HG03354 (cell line): ENCODE results near the gene ARPP21.

Source experiments
- ATAC-seq: cut with Tn5 transposase; IDR thresholded peaks from one replicate; pipeline ENCODE4 v1.9.1; 2021; ENCODE audit warnings: mild to moderate bottlenecking; ENCODE audit not compliant: unreplicated experiment, poor library complexity, severe bottlenecking

ARPP21 gene

DNA sequence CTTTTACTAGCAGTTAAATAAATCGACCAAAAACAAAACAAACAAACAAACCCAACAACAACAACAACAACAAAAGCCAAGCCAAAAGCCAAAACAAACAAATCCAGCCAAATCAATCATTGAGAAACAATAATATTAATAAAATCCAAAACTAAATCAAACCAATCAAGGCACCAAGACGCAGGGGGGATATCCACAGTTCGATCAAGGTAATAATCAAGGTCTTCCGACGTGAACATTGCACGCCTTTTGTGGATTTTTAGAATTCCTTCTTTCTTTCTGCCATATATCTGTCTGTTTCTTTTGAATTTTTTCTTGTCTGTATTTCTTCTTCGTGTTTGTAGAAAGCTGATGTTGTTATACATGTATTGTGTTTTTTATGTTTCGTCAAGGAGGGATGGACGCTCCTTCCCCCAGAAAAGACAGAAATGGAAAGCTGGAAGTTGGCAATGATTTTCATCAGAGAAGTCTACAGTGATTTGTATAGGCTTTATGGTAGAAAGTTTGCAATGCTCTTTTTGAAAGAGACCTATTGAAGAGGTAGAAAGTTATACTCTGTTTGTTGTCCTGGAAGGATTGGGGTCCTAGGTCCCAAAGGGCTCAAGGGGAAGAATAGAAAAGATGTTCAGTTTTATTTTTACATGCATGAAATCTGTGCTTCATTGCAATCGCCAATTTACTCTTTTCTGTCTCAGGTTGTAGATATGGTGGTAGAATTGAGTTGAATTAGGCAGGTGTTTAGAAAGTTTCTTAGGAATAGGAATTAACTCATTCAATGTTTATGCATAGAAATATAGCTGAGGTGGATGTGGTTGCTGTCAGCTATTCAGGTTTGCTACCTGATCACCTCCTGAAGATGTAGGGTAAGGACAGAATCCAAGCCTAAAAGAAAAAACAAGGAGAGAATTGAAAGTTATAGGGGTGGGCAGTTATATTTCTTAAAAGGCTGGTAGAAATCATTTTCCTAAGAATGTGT is 1.2 kb downstream of the ARPP21 start:
- no peak for ATAC-seq

DNA sequence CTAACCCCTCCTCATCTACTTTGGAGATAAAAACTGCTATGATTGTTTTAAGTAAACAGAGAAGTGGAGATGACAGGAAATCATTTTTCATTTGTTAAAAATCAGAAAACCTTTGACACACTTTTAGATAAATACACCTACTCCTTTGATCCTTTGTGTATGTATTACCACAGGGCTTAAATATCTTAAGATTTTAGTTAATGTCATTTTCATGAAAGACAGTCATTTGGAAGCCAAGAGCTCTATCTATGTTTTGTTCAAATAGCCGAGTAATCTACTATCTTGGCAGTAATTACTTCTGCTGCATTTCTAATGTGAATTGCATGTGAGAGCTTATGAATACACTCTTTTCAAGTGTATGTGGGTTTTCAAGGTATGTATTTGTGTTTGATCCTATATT is 2.0 kb downstream of the ARPP21 start:
- no peak for ATAC-seq

DNA sequence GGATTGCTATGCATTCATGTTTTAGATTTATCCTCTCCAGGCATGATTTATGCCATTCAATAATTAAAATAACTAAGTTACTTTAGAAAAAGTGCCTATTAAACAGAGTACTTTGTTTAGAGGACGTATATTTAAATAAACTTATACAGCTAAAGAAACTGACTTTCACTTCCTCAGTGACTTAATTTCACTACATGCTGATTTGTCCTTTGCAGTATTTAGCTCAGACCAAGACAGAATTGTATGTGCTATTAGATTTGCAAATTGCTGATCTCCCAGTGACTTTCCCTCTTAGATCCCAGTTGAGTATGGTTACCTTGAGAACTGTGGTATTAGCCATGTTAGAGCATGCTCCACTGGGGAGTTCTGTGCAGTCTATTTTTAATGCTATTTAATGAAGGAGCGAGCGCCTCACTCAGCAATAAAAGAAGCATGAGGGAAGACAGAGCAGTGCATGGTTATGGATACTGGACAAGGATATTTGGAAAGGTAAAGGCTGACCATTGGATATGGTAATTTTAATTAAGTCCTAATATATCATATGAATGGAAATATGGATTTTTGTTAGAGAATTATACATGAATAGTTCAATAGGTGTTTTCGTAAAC is 2.7 kb downstream of the ARPP21 start:
- no peak for ATAC-seq

DNA sequence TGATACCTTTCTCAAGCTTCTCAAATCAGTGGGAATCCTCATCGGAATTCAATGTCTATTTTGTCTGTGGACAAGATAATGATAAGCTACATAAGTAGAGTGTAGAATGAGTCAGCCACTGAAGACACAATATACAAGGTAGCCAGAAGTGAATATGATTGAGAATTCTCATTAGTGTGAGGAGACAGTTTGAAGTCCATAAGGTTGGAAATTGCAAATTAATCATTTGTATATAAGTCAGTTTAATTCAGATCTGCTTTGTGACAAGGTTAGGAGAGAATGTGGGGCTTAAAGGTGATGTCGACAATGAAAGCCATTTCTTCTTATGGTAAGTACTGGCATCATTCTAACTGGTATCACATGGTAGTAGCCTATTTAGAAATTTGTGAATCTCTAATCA is 4.2 kb downstream of the ARPP21 start:
- ATAC-seq = no peak

DNA sequence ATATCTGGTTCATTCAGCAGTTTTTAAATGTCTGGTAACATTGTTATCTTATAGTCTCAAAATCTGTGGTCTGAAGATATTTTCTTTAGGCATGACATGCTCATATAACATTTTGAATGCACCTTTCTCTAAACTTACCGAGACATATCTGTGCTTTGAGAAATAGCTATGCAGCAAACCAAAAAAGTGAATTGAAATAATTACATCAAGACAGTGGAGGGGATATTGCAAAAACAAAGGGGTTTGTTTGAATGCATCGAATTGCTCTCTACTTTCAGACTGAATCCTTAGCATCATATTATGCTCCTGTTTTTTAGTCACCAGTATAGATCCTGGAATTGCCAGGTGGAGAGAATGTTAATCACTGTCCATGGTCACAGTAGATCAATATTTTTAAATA is 5.1 kb downstream of the ARPP21 start:
- ATAC-seq = no peak

DNA sequence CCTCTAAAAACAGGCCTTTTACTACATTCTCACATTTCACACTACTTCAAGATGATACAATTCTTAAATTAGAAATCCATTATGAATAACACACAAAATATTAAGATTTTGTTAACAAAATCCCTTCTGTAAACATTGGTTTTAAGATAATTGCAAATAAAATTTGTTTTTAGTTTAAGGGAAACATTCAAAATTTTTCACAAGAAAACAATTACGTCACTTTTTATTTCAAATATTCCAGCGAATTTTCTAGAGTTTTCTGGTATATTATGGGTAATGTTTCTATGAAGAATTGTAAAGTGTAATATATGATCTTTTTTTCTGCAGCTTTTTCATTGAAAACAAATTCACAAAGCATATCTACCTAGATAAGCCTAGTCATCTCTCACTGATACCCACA is 5.9 kb downstream of the ARPP21 start:
- ATAC-seq = no peak

DNA sequence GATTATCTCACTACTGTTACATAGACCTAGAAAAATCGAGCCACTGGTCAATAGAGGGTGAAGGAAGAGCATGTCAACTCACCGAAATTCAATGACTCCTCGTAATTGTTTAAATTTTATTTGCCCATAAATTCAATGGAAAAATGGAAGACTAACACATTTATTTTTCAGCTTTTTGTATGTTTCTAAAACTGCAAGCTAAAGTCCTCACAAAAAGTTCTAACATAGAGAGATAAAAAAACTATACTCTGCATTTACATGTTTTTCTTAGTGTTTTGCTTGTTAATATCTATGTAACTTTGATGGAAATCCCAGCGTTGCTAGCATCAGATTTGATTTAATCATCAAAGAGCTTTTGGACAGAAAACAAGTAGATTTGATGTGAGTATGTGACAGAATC is 6.8 kb downstream of the ARPP21 start:
- no peak for ATAC-seq

DNA sequence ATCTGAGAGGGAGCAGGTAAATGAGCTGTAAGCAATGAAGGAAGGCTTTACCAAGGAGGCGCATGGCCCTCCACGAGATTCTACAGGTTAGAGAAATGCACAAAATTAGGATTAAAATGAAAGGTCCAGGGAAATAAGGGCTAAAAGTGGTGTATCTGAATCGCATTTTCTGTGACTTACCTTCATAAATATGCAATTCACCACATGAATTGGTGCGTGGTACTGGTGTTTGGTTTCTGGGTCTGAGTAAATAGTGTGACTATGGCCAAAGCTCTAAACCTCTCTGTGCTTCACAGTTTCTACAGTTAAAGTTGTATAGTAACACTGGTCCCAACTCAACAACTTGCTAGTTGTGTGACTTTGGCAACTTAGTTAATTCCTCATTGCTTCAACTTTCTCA is 8.1 kb downstream of the ARPP21 start:
- no peak for ATAC-seq

DNA sequence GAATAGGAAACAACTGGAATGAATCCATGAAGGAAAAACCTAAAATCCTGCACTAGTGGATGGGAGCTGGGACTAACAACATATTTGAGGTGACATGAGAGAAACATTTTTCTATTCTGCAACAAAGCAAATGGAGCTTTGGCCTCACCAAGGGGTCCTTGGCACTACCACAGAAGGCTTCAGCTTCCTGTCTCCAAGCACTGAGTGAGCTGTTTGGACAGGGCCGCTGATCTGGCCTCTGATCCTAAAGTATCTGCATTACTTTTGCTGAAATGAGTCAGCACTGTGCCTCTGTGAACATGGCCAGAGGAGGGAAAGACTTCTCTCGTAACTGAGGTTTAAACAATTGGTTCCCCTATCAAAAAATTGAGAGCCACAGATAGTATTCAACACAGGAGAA is 9.0 kb downstream of the ARPP21 start:
- no peak for ATAC-seq

DNA sequence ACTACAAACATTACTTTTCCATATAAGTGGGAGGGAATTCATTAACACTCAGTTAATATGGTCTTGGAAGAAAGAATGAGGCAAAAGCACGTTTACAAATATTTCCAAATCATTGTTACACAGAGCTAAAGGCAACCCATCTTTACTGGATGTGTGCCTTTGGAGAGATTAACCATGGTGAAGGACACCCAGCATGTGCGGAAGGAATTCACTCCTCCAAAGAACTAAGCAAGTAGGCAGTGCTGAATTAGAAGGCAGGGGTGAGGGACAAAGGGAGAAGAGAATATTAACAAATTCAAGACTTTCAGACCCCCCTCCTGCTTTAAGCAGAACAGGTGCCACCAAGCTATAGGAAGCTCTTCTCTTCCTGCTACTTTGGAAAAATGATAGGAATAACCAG is 10.1 kb downstream of the ARPP21 start:
- no peak for ATAC-seq

DNA sequence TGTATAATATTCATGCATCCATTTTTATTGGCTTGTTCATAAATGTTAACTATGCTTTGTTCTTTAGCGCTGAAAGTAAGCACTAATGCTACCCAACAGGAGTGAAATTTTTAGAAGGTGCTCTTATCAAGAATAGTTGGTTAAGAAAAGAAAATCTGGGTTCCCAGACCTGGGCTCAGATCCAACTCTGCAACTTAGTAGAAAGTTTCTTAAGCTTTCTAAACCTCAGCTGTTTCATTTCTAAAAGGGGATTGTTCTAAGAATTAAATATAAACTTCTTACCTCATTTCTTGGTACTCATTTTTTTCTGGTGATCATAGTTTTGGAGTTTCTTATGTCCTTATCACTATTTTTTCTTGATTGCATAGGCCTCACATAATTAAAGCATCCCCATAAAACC is 12.1 kb downstream of the ARPP21 start:
- no peak for ATAC-seq

DNA sequence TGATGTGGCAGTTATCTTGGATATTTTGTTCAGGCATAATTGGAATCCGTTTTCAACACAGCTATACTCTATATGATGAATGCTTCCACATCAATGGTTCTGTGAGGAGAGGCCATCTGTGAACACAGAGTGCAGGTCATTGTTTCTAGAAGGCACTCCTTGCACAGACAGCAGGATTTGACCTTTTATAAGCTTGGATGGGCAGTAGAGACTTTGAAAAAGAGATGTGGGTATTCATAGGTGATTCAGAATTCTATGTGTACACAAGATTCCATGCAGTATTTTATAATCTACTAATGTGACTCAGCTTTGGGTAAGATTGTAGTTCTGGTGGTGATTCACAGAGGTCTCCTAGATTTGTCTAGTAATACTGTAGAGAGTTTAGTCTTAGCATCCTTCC is 12.5 kb downstream of the ARPP21 start:
- ATAC-seq = no peak

DNA sequence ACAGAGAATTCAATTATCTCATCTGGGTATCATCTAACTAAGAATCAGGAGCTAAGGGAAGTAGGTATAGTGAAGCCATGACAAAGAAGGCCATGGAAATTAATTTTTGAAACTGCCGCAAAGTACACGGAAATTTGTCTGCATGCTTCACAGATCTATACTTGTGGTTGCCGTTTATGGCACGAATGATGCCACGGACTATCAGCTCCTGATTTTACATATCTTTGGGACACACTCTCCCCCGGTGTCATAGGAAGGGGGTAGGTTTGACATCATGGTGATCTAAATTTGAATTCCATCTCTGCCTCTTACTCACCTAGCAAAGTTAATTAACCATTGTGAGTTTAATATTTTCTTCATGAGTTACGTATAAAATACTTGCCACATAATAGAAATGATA is 14.0 kb downstream of the ARPP21 start:
- no peak for ATAC-seq

DNA sequence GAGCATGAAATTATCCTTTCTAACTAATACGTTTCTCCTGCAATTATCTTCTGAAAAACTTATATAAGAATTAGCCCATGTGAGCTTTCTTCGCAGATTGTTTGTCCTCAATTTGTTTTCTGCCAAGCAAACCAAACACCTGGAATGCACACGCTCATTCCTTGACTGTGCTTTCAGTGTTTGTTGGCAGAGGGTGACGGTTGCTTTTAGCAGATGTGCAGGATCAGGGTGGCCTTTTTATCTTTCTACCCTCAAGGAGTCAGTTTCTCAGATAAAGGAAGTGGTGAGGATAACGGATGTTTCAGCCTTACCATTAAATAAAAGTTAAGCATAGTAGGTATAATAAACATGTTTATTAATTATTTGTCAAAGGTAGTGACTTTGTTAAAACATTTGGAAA is 15.2 kb downstream of the ARPP21 start:
- ATAC-seq = no peak

DNA sequence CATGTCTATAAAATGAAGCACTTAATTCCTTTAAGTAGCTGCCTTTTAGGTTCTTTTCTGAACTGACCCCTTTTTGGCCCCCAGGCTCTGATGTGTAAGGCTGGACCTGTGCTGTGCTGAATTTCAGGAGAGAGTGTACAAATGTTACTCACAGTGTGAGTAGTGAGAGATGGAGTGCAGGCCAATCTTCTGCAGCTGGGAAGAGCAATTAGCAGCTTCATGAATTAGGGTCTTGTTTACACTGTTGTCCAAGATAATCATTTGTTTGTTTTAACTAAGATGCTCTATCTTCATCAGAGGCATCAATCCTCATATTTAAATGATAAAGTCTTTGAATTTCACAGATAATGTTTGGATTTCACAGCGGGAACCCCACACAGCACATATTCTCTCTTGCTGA is 19.4 kb downstream of the ARPP21 start:
- no peak for ATAC-seq

DNA sequence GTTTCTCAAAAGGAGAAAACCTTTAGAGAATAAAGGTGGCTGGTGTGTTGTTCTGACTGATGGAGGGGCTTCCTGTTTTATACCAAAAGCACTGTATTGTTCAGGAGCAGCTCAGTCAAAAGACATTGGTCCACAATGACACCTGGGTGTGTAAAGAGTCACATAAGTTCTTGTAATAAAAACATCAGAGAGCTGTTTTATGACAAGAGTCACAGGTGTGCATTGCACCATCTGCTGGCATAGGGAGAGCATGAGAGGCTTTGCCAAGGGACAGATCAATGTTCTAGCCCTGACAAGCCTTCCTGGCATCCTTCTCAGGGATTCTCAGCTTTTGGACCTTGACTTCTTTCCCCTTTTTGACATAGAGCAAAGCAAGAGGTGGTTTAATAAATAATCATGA is 20.4 kb downstream of the ARPP21 start:
- no peak for ATAC-seq

DNA sequence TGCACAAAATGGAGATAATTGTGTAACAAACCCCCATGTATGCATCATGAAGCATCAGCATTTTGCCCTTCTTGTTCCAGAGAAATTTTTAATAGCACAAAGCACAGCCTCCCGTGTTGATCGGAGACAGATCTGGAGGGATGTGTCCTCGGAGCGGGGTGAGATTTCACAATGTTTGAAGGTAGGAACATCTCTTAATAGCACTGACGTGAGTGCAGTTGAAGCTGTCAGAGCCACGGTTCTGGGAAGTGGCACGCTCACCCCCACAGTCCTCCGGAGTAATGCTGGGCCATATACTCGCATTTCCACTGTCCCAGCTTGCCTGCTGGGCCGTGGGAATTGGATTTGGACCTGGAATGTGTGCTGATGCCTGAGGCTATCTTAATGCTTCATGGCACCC is 24.1 kb downstream of the ARPP21 start:
- no peak for ATAC-seq

DNA sequence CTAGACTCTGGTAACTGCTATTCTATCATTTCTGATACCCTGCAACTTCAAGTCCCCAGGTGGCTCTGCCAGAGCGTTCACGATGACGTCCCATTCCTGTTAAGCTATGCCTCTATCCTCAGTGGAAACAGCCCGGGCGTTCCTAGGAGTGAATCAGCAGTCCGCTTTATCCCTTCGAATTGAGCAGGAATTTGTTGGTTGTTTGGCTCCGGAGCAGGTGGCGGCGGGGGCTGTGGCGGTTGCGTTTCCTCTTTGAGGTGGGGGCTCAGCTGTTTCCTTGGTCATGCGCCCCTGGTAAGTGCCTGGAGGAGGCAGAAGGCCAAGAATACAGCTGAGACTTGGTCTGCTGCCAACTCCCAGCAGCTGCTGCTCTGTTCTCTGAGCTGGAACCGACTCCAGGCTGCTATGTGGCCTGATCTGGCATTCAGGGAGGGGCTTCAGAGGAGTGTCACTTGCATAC is 25.2 kb downstream of the ARPP21 start:
- ATAC-seq = peak; percentile 87

DNA sequence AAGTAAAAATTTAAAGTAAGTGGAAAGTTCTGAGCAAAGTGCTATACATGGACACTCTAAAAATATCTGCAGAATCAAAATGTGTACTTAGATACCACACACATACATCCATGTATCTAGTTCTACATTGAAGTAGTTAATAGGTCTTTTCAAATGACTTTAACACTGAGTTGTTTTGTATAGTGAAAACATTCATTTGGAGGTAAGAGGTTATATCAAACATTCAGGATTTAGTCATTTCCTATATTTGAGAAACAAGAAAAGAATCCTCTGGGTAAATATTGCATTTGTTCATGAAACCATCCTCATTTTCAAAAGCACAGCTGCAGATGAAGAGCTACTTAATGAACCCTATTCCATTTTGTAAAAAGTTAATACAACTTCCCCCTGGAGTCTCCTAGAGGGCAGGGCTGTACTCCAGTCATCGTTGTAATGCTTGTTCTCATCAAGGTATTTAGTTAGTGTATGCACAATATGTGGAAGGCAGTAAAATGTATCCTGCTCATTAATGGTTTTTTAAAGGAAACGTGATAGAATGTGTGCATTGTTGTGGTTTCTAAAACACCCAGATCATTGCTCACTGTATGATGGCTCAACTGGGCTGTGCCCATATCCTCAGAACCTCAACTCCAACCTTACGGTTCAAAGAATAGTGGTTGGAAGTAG is 26.2 kb downstream of the ARPP21 start:
- ATAC-seq = no peak

DNA sequence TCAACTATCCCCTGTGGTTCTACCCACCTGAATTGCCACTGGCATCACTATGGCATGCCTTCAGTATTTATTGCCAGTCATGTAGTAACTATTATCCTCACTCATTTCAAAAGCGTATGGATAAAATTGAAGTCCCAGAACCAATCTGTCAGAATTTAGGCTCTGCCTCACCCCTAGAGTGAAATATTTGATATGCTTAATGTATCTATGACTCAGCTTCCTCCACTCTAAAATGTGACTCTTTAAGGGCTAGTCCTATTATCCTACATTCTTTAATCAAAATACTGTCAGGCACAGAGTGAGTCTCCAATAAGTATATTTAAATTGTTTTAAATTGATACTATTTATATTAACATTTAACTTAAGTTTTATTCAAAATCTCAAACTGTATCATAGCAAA is 27.6 kb downstream of the ARPP21 start:
- ATAC-seq = no peak
